Psoas muscle (tissue), 8 donors: ENCODE measurements around the gene PPP2R5E. TPM values are rescaled to one million over a fixed set of nuclear protein-coding genes. Genes with fewer than 3 reads are reported as not detected.
A peak's percentile ranks its signal among the peaks of the same experiment; 100 is the strongest.
"Not testable (repeated sequence)": the region's sequence is repeated elsewhere in the genome, so short reads cannot be mapped to it uniquely, and the experiment has no call there.

Experiments
- ATAC-seq, 4 donors: fragments of 200-7000 bp; cut with Tn5 transposase; one replicate each; pipeline ENCODE4 v1.9.1; 2020; ENCODE audit warnings: moderate library complexity in 3 of 4, mild to moderate bottlenecking in 2 of 4
- DNase-seq, 2 donors: peaks; one replicate each; pipeline ENCODE4 v3.0.0-alpha.2; 2020
- H3K27ac ChIP-seq: fragments of 200-600 bp; one replicate; pipeline ENCODE4 v1.8.0; 2022
- H3K27me3 ChIP-seq, 3 donors: fragments of 200-600 bp in 1 of 3; one replicate each; pipeline versions ENCODE4 v1.6.1 to v1.8.0; 2013 to 2022; ENCODE audit warnings: low read length in 2 of 3, mild to moderate bottlenecking in 2 of 3, moderate library complexity in 1 of 3; ENCODE audit not compliant: insufficient read depth in 3 of 3
- H3K36me3 ChIP-seq, 2 donors: fragments of 200-600 bp in 1 of 2; one replicate each; pipeline versions ENCODE4 v1.6.1 to v1.8.0; 2013 to 2022; ENCODE audit warnings: low read depth in 1 of 2, mild to moderate bottlenecking in 1 of 2, moderate library complexity in 1 of 2; ENCODE audit not compliant: insufficient read depth in 1 of 2
- H3K4me1 ChIP-seq: fragments of 200-600 bp; one replicate; pipeline ENCODE4 v1.8.0; 2022
- H3K4me3 ChIP-seq: fragments of 200-600 bp; one replicate; pipeline ENCODE4 v1.8.0; 2022; ENCODE audit warnings: mild to moderate bottlenecking
- H3K9me3 ChIP-seq: fragments of 200-600 bp; one replicate; pipeline ENCODE4 v1.8.0; 2022
- CTCF ChIP-seq: fragments of 200-600 bp; IDR thresholded peaks from one replicate; pipeline ENCODE4 v1.8.0; 2022; ENCODE audit warnings: antibody characterized with exemption
- WGBS, 3 donors: extraction: QIAGEN DNeasy Blood & Tissue Kit; methylation state at CpG; one replicate each; pipeline versions ENCODE4 v1.1.6 to v1.1.7; 2013; 5-methylcytosine and 5-hydroxymethylcytosine counted together
- intact Hi-C, 2 donors: fragments of 100-400 bp; cut with DNase I; formaldehyde crosslinking; loops; one replicate each; pipeline versions ENCODE4 v1.11.0 to v1.14.2; 2022
- polyA plus RNA-seq, 3 donors: library from polyadenylated mRNA; stranded (reverse); fragments of 200-250 nt; gene quantifications; one replicate each; pipeline ENCODE4 v1.2.3, GENCODE V29; 2013
- total RNA-seq, 4 donors: library from RNA; stranded (reverse); fragmentation: NEBNext Ultra II Directional in 2 of 4; extraction: Animal tissue kit (Norgen Biotek cat#: 25700) in 2 of 4; gene quantifications; one replicate each; pipeline versions ENCODE4 v1.2.1 to v1.2.4, GENCODE V29; 2021 to 2023
- donor health status: healthy with polysubstance abuse.
- donor health status: DM: no; HTN: no; CAD: no; lungs with moderate emphysema.
- donor health status: Bipolar disorder and iron deficiency.
- donor health status: healthy.
- donor health status: DM: yes; HTN: yes; CAD: no.
- donor health status: DM: no; HTN: no; CAD: no.
- donor health status: DM: no; HTN: no; CAD: no.
- donor health status: DM: yes; HTN: yes; CAD: no.

The PPP2R5E gene
- total and polyA plus RNA-seq, 7 donors = 10.8 to 35.0 (median 29.3) TPM

- no peak for DNase-seq
- Histone ChIP-seq H3K4me3 (no peak overlapping the region), H3K36me3 (peaks cover 3 to 8% of the 10 kb centered on the region in 2 donors), H3K27ac (no peak overlapping the region), H3K9me3 (no peaks in the 10 kb centered on the region), H3K4me1 (peaks cover 5% of the 10 kb centered on the region), H3K27me3 (no peaks in the 10 kb centered on the region)
- peak in 1 of 4 donors; percentile 33 for ATAC-seq
- intact Hi-C loops = no loop called here
- TF ChIP-seq CTCF = no peak
- 85 to 93% (median 85%) methylated on average over 12 of the region's 12 CpGs for WGBS, 3 donors
These were observed 18.5 kb downstream of the PPP2R5E start for GRCh38 chr14:63524537-63525155.

- DNase-seq (no peak), ATAC-seq (no peak)
- Histone ChIP-seq H3K4me1 (peaks cover 5% of the 10 kb centered on the region), H3K9me3 (no peaks in the 10 kb centered on the region), H3K4me3 (no peak overlapping the region), H3K27me3 (no peaks in the 10 kb centered on the region), H3K36me3 (peaks cover 3 to 8% of the 10 kb centered on the region in 2 donors), H3K27ac (no peak overlapping the region)
- TF ChIP-seq CTCF = no peak
- intact Hi-C loops = no loop called here
- 56 to 77% (median 66%) methylated on average over 4 of the region's 4 CpGs for WGBS, 3 donors
These were observed 19.3 kb downstream of the PPP2R5E start for GRCh38 chr14:63523735-63524426.

GRCh38 chr14:63522511-63522910, 20.7 kb downstream of the PPP2R5E start:
- DNase-seq, H3K27me3 ChIP-seq, H3K36me3 ChIP-seq, H3K4me1 ChIP-seq, H3K4me3 ChIP-seq, H3K27ac ChIP-seq, intact Hi-C loops, H3K9me3 ChIP-seq, ATAC-seq: not testable (repeated sequence)
- 94 to 98% (median 95%) methylated on average over 14 to 41 of the region's 41 CpGs for WGBS, 3 donors

- DNase-seq = no peak
- no peak for TF ChIP-seq CTCF
- 89 to 97% (median 91%) methylated on average over 2 of the region's 2 CpGs for WGBS, 3 donors
- H3K4me3 ChIP-seq = no peak overlapping the region
- H3K4me1 ChIP-seq = peaks cover 22% of the 10 kb centered on the region
- intact Hi-C loops = loop anchor here in 1 of 2 donors (10.0 kb wide), 1 partner anchor 113 kb away; no protein-coding TSS in a partner anchor
- ATAC-seq = no peak
- peaks cover 3 to 8% of the 10 kb centered on the region in 2 donors for H3K36me3 ChIP-seq
- no peaks in the 10 kb centered on the region for H3K9me3 ChIP-seq
- no peaks in the 10 kb centered on the region for H3K27me3 ChIP-seq
- H3K27ac ChIP-seq = no peak overlapping the region
These were observed 25.8 kb downstream of the PPP2R5E start for GRCh38 chr14:63517354-63517753.

- no peak for TF ChIP-seq CTCF
- no peak for ATAC-seq
- no peaks in the 10 kb centered on the region for H3K9me3 ChIP-seq
- WGBS, 3 donors = 94 to 97% (median 95%) methylated on average over 4 of the region's 4 CpGs
- intact Hi-C loops = loop anchor here in 1 of 2 donors (10.0 kb wide), 1 partner anchor 110 kb away; no protein-coding TSS in a partner anchor
- no peak overlapping the region for H3K27ac ChIP-seq
- no peak for DNase-seq
- no peaks in the 10 kb centered on the region for H3K27me3 ChIP-seq
- H3K4me3 ChIP-seq = no peak overlapping the region
- H3K36me3 ChIP-seq = peaks cover 0 to 4% of the 10 kb centered on the region in 2 donors
- peaks cover 22% of the 10 kb centered on the region for H3K4me1 ChIP-seq
These were observed 27.9 kb downstream of the PPP2R5E start for GRCh38 chr14:63515240-63515639.
